HG02678 (cell line): ENCODE results near the gene NNT.
"Not testable (repeated sequence)": the region's sequence is repeated elsewhere in the genome, so short reads cannot be mapped to it uniquely, and the experiment has no call there.

ENCODE experiments used
- ATAC-seq: cut with Tn5 transposase; IDR thresholded peaks from one replicate; pipeline ENCODE4 v1.9.1; 2021; ENCODE audit warnings: mild to moderate bottlenecking, moderate library complexity; ENCODE audit not compliant: unreplicated experiment

Gene NNT

DNA sequence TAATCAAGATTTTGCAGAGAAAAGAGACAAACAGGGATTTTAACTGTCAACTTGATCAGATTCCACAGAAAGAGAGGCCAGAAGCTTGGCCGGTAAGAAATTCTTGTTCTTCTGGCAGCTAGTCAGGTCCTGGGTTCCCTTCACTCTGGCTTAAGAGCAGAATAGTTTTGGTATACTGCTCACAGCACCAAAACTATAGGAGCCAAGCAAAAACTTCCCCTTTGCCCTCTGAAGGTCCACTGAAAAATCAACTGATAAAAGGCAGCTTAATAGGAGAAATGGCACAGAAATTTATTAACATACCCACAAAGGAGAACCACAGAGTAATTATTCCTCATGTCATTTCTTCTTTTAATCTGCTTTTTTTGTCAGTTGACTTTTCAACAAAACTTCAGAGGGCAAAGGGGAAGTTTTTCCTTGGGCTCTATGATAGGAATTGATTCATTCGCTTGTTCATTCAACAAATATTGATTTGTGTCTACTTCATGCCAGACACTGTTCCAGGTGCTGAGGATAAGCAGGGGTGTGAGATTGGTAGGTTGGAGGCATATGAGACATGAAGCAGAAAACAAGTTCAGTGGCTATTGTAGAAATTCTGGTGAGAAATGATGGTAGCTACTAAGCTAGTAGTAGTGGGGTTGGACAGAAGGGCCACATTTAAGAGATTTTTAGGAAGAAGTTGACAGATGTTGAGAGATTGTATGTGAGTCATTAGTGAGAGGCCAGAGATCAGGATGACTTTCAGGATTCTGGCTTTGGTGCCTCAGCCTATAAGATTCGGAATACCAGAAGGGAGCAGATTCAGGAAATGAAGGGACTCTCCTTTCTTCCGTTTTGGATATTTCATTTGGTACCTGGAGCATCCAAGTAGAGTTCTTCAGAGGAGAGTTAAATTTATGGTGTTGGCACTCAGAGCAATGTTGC lies 20.6 kb upstream of the NNT start:
- ATAC-seq, result no peak

DNA sequence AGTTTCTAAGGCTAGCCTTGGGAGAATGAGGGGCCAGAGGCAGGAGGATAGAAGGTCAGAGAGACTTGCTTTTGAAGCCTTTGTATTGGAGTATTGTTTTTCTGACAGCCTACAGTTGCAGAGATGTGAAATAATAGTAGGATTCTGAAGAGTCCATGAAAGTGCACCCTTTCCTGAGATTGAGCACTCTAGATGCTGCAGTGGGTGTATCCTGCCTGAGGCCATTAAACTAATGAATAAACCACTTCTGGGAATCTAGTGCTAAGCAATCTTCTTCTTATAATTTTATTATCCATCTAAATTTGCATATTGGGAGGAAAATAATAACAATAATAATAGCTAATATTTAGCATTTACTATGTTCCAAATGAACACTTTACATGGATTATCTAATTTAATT lies 19.3 kb upstream of the NNT start:
- ATAC-seq, result no peak

DNA sequence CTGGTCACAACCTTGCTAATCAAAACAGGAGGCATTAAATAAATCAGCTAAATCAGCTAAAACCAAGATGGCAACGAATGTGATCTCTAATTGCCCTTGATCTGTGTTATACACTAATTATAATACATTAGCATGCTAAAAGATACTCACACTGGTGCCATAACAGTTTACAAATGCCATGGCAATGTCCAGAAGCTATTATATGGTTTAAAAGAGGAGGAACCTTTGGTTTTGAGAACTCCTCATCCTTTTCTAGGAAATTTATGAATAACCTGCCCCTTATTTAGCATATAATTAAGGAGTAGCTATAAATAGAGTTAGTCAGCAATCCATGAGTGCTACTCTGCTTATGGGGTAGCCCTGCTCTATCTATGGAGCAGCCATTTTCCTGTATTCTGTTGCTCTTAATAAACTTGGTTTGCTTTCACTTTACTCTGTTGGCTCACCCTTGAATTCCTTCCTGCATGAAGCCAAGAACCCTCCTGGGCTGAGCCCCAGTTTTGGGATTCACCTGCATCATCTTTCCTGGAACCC lies 18.7 kb upstream of the NNT start:
- ATAC-seq, result no peak

DNA sequence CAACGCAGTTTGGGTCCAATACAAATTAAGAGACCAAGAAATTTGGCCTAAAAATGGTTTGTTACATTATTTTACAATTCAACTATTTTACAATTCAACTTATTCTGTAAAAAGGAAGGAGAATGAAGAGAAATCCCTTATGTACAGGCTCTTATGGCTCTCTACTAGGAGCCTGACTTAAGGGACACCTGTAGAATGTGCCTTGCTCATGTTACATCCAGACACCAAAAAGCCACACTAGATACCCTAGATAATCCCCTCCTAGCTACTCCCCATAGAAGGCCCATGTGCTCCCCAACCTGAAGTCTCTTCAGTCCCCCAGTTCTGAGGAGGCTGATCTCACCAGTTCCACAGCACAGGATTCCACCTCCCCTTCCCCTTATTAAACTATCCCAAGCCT lies 14.1 kb upstream of the NNT start:
- ATAC-seq, result no peak

DNA sequence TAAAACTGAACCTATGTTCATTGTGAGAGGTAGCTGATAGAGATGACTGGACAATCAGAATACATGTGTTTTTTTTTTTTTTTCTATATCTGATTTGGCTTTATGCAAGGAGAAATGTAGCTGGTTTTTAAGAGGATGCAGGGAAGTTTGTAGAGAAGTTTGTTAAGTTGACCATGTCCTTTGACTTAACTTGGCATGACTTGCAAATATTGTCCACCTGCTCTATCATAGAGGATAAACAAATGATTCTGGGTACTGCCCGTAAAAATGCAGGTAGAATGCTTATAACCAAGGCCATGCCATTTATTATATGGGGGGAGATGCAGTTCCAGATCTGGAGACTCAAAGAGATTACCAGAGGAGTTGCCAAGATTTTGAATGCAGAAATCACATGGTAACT lies 13.7 kb upstream of the NNT start:
- ATAC-seq, result no peak

DNA sequence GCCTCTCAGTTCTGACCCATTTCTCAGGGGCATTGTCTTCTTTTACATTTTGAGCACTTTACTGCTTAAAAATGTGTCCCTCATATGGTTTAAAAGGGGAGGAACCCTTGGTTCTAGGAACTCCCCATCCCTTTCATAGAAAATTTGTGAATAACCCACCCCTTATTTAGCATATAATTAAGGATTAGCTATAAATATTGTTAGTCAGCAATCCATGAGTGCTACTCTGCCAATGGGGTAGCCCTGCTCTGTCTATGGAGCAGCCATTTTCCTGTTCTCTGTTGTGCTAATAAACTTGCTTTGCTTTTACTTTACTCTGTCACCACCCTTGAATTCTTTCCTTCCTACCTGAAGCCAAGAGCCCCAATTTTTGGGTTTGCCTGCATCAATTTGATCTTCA lies 12.3 kb upstream of the NNT start:
- no peak for ATAC-seq

DNA sequence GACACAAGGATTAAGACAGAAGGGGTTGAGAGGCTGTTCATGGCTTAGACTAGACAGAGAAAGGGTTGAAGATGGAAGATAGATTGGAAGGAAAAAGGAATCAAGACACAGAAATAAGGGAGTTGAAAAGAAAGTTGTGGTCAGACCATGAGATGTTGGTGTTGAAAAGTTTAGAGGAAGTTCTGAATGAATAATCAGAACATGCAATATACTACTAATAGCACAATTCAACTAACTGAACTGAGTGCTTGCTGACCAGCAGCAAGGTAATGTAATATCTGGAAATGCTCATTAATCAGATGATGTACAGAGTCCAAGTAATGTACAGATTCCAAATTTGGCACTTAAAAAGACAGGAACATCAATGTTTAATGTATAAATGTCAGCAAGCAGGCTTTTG lies 10.6 kb upstream of the NNT start:
- no peak for ATAC-seq

DNA sequence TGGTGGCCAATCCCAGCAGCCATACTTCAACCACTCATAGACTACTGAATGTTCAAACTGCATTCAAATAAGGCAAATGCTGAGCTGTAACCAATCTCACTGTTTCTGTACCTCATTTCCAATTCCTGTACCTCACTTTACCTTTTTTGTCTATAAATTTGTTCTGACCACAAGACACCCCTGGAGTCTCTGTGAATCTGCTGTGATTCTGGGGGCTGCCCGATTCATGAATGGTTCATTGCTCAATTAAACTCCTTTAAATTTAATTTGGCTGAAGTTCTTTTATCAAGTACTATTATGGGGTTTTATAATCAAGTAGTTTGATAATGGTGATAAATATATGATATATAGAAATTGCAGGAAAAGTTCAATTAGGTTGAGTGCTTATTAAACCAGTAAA lies 4.1 kb upstream of the NNT start:
- not testable (repeated sequence) for ATAC-seq

DNA sequence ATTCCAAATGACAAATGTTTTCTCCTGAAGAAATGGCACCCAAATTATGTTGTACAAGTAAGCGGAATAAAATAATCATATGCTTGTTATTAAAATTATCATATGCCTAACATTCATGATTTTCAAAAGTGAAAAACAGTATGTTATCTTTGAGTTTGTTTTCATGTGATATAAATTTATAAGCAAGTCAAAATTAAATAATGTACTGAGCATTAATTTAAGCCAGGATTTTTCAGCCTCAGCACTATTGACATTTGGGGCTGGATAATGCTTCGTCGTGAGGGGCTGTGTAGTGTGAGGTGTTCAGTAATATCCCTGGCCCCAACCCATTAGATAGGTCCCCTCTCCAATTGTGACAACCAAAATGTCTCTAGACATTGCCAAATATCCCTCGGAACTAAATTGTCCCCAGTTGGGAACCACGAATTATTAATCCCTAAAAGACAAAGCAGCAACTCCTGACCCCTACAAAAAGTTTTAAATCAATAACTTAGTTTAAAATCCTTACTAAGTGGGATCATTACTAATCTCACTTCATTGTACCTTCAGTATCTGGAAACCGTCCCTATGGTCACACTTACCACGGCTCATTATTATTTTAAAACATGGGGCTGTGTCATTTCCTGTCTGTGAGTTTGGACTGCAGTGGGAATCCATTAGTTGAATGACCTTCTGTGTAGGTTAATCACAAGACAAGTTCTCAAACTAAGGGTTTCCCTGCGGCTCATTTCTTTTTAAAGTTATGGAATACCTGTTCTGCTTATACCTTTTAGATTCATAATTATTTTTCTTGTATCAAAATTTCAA lies 1.3 kb upstream of the NNT start:
- ATAC-seq, result peak; percentile 27

DNA sequence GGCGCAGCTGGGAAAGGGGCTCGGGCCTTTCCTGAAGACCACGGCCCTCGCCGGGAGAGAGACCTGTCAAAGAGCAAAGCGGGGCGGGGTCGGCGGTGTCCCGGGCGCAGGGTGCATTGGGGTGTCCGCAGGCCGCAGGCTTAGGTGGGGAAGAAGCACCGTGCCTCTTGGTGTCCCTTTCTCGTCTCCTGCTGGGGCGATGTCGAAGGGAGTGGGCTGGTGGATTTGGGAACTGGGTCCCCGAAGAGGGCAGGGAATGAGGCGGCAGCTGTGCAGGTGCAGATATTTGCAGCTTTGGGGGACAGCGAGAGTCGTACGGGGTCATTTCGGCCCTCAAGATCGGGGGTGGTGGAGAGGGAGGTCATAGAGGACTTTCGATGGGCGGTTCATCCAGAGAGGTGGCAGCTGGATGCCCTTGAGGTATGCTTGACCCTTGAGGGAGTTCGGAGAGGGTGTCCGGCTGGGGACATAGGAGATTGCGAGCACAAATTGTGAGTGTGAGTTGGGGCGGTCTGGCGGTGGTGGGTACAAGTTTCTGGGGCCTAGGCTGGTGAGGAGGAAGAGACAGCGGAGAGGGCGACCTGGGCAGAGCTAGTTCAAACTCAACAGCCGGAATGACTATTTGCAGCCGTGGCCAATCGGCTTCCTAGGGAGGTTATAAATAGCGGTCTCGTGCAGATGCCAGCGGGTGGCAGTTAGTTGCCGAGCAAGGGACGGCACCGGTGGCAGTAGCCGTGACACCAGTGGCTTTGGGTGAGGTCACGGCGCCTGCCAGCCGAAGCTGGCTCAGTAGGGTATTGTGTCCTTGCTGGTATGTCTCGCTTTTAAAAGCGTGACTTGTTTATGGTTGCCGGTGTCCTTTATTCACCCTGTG lies 601 bp downstream of the NNT start:
- ATAC-seq, result peak; percentile 44

DNA sequence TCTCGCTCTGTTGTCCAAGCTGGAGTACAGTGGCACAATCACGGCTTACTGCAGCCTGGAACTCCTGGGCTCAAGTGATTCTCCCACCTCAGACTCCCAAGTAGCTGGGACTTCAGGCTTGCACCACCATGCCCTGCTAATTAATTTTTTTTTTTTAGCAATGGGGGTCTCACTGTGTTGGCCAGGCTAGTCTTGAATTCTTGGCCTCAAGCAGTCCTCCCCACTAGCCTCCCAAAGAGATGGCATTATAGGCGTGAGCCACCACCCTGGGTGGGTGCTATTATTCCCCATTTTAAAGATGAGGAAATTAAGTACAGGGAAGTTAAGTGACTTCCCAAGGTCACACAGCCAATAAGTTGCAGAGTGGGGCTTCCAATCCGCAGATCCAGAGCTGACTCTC lies 1.7 kb downstream of the NNT start:
- ATAC-seq, result no peak

DNA sequence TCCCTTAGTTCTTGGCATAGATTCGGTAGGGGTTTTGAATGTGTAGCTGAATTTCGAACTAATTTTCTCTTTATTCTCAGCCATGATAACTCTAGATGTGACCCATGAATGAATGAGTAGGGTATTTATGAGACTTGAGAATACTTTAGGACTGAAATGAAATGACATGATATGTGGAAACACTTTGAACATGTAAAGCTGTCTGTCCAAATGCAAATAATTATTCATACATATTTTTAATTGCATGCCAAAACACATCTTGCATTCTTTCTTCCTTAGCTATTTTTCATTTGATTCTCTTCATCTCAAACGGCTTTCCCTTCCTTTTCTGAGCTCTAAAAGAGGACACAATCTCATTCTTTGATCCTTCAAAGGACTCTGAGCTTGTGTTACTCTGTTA lies 3.4 kb downstream of the NNT start:
- ATAC-seq, result no peak

DNA sequence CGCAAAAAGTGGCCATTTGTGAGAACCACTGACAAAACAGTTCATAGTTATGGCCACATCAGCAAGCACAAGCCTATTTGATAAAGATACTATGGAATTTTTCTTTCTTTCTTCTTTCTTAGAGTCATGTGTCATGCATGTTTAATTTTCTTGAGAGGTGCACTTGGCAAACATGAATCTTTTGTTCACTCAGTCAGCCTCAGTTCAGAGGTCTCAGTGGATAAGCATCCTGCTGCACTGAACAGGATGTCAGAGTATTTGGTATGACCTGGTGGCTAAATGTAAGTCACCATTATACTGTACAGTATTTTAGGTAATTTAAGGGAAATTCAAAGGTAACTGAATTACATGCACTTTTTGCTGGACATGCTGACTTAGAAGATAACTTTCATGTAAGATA lies 5.4 kb downstream of the NNT start:
- ATAC-seq, result no peak

DNA sequence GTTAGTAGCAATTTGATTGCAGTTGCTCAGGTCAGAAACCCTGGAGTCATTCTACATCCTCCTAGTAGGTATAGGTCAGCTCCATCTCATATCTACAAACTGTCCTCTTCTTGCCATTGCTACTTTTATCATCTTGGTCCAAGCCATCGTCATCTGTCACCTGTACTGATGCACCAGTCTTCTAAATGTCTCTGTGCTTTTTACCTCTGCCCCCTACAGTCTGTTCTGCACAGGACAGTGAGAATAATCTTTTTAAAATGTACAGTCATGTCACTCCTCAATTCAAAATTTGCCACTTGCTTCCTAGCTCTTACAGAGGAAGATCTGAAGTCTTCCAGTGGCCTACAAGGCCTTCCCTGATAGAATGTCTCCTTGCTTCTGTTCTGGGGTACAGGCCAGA lies 6.8 kb downstream of the NNT start:
- ATAC-seq, result peak; percentile 69

DNA sequence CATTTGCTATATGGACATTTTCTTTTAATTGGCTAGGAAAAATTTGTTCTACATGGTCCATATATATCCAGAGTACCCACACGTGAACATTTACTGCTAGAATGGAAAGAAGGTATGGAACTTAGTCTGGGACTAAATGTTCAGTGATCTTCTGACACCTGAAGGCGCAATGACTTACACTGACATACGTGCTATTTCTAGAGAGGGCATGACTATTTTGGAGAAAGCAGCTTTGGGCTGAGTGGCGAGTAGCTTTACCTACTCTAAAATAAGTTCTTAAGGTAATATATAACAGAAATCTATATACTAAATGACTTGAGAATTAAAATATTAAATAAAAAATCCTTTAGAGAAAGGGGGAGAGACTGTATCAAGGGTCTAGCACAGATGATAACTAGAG lies 10.4 kb downstream of the NNT start:
- no peak for ATAC-seq

DNA sequence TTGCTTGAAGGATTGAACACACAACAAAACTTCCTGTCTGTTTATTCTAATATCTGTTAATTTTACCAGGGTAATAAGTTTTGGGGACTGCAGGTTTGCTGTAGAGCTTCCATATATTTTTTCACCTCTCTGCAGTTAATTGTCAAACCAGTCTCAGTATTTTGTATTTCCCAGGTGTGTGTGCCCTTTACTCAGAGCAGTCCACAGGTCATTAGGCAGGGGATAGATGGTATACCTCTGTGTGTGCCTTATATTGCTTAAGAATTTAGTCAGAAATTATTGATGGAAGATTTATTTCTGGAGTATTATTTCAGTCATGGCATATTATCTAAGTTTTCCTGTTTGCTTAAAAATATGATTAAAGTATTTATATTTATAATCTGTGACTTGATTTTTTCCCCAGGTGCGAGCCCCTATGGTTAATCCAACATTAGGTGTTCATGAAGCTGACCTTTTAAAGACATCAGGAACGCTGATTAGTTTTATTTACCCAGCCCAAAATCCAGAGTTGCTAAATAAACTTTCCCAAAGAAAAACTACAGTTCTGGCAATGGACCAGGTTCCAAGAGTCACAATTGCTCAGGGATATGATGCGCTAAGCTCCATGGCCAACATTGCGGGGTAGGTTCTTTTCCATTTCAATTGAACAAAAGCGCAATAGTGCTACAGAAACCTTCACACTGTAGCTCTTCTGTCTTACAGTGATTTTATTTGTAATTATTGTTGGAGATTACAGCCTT lies 12.6 kb downstream of the NNT start:
- ATAC-seq, result no peak

DNA sequence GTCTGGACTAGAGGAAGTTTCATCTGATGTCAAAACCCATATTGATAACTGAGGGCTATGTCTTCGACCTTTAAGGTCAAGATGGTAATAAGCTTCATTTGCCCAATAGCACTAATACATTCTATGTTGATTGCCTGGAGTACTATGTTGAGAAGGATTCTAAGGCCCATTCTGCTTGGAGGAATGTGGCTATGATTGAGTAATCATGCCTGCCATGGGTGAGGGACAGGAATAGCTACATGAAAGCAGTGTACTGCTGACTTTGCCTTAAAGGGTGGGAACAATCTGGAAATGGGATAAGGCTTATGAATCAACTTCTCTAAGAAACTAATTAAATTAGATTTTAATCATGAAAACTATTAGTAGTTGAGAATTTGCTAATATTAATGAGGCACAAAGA lies 13.6 kb downstream of the NNT start:
- no peak for ATAC-seq

DNA sequence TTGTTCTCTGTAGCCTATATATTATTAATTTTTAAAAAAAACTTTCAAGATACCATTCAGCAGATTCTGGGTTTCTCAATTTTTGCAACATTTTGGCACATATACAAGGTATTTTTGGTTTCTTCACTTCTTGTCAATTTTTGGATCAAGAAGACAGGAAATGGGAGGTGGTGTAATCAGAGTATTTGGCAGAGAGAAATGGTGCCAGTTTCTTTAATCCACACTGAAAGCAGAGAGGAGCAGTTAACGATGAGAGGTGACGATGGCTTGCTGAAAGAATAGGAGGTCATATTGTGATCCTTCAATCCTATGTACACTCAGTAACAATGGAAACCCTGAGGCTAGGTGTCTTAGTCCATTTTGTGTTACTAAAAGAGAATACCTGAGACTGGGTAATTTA lies 16.4 kb downstream of the NNT start:
- ATAC-seq, result no peak

DNA sequence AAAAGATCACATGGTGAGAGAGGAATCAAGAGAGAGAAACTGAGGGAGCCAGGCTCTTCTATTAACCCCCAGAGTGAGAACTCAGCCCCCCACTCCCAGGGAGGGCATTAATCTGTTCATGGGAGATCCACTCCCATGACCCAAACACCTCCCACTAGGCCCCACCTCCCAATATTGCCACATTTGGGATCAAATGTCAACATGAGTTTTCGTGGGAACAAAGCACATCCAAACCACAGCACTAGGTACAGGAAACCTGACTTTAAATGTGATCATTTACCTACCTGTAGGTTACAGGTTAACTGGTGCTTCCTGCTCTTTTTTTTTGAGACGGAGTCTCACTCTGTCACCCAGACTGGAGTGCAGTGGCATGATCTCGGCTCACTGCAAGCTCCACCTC lies 16.9 kb downstream of the NNT start:
- no peak for ATAC-seq

DNA sequence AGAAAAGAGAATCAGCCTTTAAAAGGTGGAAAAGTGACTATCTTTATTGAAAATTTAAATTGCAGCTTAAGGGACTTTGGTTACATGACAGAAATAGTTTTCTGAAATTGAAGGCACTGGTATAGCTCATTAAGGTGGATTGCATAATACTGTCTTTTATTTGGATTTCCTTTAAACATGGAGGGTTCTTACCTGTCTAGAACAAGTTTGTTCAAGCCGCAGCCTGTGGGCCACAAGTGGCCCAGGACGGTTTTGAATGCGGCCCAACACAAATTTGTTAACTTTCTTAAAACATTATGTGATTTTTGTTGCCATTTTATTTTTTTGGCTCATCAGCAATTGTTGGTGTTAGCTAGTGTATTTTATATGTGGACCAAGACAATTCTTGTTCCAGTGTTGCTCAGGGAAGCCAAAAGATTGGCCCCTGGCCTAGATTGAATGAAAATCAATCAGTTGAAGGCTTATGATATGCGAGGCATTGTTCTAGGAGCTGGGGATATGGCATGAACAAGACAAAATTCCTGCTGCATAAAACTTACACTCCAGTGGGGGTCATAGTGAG lies 18.0 kb downstream of the NNT start:
- no peak for ATAC-seq
